Neutrophil (primary cell): ENCODE measurements around the gene PLLP.

Source experiments
- H3K27ac ChIP-seq: fragments of 200-600 bp; sonication (generic); 2 replicates; pipeline ENCODE4 v1.5.1; 2016; ENCODE audit warnings: mild to moderate bottlenecking, moderate library complexity
- H3K27me3 ChIP-seq: fragments of 200-600 bp; sonication (generic); 2 replicates; pipeline ENCODE4 v1.6.0; 2016; ENCODE audit warnings: mild to moderate bottlenecking
- H3K36me3 ChIP-seq: fragments of 200-600 bp; sonication (generic); 2 replicates; pipeline ENCODE4 v1.5.1; 2017
- H3K4me1 ChIP-seq, 2 experiments: fragments of 200-600 bp in 1 of 2; sonication (generic) in 1 of 2; 1 replicate in 1 of 2; 2 replicates in 1 of 2; pipeline versions ENCODE4 v1.5.1 to v1.6.1; 2013 to 2016; ENCODE audit warnings: low read depth in 1 of 2, low read length in 1 of 2, mild to moderate bottlenecking in 1 of 2, moderate library complexity in 1 of 2; ENCODE audit not compliant: control insufficient read depth in 1 of 2, insufficient read depth in 1 of 2
- H3K4me3 ChIP-seq, 2 experiments: fragments of 200-600 bp in 1 of 2; sonication (generic) in 1 of 2; 1 replicate in 1 of 2; 2 replicates in 1 of 2; pipeline ENCODE4 v1.5.1; 2013 to 2016; ENCODE audit warnings: low read depth in 1 of 2, low read length in 1 of 2, mild to moderate bottlenecking in 1 of 2, moderate library complexity in 1 of 2
- H3K9me3 ChIP-seq: fragments of 200-600 bp; sonication (generic); 2 replicates; pipeline ENCODE4 v1.5.1; 2016
- TF ChIP-seq, protein P1 (sequence below): fragments of 200-600 bp; sonication (generic); IDR thresholded peaks from 2 replicates; pipeline ENCODE4 v1.5.1; 2016; ENCODE audit warnings: antibody characterized with exemption

PLLP gene

GRCh38 chr16:57306676-57307341, 22.3 kb upstream of the PLLP start:
- no peaks in the 10 kb centered on the region for H3K4me1 ChIP-seq
- TF ChIP-seq, protein P1, sequence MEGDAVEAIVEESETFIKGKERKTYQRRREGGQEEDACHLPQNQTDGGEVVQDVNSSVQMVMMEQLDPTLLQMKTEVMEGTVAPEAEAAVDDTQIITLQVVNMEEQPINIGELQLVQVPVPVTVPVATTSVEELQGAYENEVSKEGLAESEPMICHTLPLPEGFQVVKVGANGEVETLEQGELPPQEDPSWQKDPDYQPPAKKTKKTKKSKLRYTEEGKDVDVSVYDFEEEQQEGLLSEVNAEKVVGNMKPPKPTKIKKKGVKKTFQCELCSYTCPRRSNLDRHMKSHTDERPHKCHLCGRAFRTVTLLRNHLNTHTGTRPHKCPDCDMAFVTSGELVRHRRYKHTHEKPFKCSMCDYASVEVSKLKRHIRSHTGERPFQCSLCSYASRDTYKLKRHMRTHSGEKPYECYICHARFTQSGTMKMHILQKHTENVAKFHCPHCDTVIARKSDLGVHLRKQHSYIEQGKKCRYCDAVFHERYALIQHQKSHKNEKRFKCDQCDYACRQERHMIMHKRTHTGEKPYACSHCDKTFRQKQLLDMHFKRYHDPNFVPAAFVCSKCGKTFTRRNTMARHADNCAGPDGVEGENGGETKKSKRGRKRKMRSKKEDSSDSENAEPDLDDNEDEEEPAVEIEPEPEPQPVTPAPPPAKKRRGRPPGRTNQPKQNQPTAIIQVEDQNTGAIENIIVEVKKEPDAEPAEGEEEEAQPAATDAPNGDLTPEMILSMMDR = no peak
- H3K9me3 ChIP-seq = no peaks in the 10 kb centered on the region
- H3K36me3 ChIP-seq = no peaks in the 10 kb centered on the region
- no peak overlapping the region for H3K4me3 ChIP-seq
- no peak overlapping the region for H3K27ac ChIP-seq
- H3K27me3 ChIP-seq = peaks cover 41% of the 10 kb centered on the region

GRCh38 chr16:57305159-57305811, 20.8 kb upstream of the PLLP start:
- Histone ChIP-seq H3K9me3 (no peaks in the 10 kb centered on the region), H3K27me3 (peaks cover 45% of the 10 kb centered on the region), H3K27ac (no peak overlapping the region), H3K36me3 (no peaks in the 10 kb centered on the region), H3K4me3 (no peak overlapping the region), H3K4me1 (peaks cover 8 to 10% of the 10 kb centered on the region in 2 experiments)
- TF ChIP-seq, protein P1 = no peak

DNA sequence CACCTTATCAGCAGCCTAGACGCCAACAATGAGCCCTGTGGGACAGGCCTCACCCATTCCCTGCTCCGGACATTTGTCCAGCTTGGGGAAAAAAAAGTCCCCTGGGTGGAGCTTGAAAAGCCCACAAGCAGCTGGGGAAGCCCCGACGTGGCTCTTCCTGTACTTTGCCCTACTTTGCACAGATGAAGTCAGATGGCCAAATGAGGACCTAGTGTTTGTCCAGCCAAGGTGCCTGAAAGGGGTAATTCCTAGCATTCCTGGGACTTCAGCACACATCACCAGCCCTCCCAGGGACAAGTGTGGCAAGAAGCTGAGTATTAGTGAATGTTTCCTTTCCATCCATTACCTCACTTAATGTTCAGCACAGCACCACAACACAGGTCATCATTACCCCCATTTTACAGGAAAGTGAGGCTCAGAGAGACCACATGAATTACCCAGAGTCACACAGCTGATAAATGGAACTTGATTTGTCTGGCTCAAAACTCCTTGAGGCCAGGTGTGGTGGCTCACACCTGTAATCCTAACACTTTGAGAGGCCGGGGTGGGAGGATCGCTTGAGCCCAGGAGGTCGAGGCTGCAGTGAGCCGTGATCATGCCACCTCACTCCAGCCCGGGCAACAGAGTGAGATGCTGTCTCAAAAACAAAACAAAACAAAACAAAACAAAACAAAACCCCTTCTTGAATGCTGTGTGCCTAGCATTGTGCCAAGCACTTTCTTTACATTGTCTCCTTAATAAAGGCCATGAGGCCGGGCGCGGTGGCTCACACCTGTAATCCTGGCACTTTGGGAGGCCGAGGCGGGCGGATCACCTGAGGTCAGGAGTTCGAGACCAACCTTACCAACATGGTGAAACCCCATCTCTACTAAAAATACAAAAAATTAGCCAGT, 19.9 kb upstream of the PLLP start:
- Histone ChIP-seq H3K27ac (no peak overlapping the region), H3K4me3 (no peak overlapping the region), H3K4me1 (peaks cover 14 to 18% of the 10 kb centered on the region in 2 experiments)

DNA sequence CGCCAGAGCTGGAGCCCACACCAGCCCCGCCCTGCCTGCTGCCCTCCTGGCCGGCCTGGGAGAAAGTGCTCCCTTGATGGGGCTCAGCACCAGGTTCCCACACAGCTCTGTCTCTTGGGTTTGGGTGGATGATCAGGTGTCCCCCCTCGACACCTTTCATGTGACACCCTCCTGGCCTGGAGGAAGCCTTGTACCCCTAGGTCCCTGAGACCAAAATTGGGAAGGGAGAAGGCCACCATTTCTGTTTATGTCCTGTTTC, 19.4 kb upstream of the PLLP start:
- Histone ChIP-seq H3K36me3 (no peaks in the 10 kb centered on the region), H3K9me3 (no peaks in the 10 kb centered on the region), H3K27ac (no peak overlapping the region), H3K27me3 (peaks cover 45% of the 10 kb centered on the region), H3K4me1 (peaks cover 14 to 20% of the 10 kb centered on the region in 2 experiments), H3K4me3 (no peak overlapping the region)
- TF ChIP-seq, protein P1 = no peak

More for the DNA sequence above, 19.9 kb upstream of the PLLP start:
- H3K36me3 ChIP-seq = no peaks in the 10 kb centered on the region
- H3K27me3 ChIP-seq = peaks cover 45% of the 10 kb centered on the region
- TF ChIP-seq, protein P1 = no peak
- no peaks in the 10 kb centered on the region for H3K9me3 ChIP-seq

DNA sequence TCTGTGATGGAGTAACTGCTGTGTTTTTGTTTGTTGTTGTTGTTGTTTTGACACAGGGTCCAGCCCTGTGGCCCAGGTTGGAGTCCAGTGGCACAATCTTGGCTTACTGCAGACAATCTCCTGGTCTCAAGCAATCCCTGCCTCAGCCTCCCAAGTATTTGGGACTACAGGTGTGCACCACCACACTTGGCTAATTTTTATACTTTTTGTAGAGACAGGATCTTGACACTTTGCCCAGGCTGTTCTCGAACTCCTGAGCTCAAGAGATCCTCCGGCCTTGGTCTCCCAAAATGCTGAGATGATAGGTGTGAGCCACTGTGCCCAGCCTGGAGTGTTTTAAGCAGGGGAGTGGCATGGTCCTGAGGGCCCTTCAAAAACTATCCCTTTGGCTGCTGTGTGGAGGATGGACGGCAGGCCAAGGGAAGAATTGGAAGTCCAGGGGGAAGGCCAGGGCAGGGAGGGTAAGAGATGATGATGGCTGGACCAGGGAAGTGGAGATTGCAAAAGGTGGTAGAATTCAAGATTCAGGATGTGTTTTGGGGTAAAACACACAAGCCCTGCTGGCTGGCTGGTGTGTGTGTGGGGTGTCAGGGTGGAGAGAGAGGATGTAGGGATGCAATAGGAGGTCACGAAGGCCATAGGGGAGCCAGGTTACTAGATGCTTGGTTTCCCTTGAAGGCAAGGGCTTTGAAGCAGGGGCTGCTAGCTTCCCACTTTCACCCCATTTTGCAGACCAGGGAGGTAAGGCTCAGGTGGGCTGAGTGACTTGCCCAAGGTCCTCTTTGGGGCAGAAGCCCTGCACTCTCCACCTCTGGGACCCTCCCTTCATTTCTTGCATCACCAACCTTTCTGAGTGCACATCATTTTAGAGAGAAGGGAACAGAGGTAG, 18.8 kb upstream of the PLLP start:
- no peaks in the 10 kb centered on the region for H3K9me3 ChIP-seq

More for the DNA sequence above, 18.8 kb upstream of the PLLP start:
- H3K27me3 ChIP-seq = peaks cover 42% of the 10 kb centered on the region
- H3K4me1 ChIP-seq = peaks cover 14 to 20% of the 10 kb centered on the region in 2 experiments
- no peaks in the 10 kb centered on the region for H3K36me3 ChIP-seq
- TF ChIP-seq, protein P1 = no peak
- no peak overlapping the region for H3K4me3 ChIP-seq
- no peak overlapping the region for H3K27ac ChIP-seq
